ENCODE results near the gene TMEM86A.

DNA sequence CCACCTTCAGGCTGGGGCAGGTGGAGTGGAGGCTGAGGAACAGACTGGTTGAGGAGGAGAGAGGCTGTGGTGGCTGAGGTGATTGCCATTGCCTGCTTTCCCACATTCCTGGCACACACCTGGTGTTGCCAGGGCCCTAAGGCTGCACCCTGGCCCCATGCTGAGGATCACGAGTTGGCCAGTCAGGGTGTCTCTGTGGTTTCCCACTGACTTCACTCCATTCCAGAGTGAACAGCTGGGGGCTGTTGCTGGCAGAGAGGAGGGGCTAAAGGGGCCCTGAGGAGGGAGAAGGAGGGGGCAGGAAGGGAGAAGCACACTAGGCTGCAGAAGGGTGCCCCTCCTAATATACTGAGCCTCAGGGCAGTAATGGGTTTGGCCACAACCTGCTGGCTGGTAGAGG, 1.8 kb downstream of the TMEM86A start:
- TF ChIP-seq, protein P1, sequence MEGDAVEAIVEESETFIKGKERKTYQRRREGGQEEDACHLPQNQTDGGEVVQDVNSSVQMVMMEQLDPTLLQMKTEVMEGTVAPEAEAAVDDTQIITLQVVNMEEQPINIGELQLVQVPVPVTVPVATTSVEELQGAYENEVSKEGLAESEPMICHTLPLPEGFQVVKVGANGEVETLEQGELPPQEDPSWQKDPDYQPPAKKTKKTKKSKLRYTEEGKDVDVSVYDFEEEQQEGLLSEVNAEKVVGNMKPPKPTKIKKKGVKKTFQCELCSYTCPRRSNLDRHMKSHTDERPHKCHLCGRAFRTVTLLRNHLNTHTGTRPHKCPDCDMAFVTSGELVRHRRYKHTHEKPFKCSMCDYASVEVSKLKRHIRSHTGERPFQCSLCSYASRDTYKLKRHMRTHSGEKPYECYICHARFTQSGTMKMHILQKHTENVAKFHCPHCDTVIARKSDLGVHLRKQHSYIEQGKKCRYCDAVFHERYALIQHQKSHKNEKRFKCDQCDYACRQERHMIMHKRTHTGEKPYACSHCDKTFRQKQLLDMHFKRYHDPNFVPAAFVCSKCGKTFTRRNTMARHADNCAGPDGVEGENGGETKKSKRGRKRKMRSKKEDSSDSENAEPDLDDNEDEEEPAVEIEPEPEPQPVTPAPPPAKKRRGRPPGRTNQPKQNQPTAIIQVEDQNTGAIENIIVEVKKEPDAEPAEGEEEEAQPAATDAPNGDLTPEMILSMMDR (conservative IDR thresholded peaks at IDR 0.05), result no peak
- TF ChIP-seq ZFX (IDR thresholded peaks at IDR 0.05), result no peak

Data from C4-2B (cell line).